HepG2 (cell line): ENCODE measurements around the gene MAP2K2. TPM values are rescaled to one million over a fixed set of nuclear protein-coding genes. Genes with fewer than 3 reads are reported as not detected.

Experiments used
- FOSL1 ChIP-seq: sonication (generic); formaldehyde crosslinking; IDR thresholded peaks from 2 replicates; pipeline ENCODE4 v1.9.0; 2021; ENCODE audit warnings: missing genetic modification reagents, borderline replicate concordance
- FOXJ3 ChIP-seq: sonication (generic); formaldehyde crosslinking; IDR thresholded peaks from 2 replicates; pipeline ENCODE4 v1.4.0; 2020; ENCODE audit warnings: missing genetic modification reagents, mild to moderate bottlenecking, borderline replicate concordance
- IKZF5 ChIP-seq: IDR thresholded peaks from 2 replicates; pipeline ENCODE4 v1.6.1; 2018; ENCODE audit warnings: missing genetic modification reagents, mild to moderate bottlenecking, missing compliant biosample characterization
- NONO ChIP-seq, 2 experiments: fragments of 450-650 bp in 1 of 2; sonication (generic) in 1 of 2; formaldehyde crosslinking in 1 of 2; IDR thresholded peaks in 1 of 2; conservative IDR thresholded peaks in 1 of 2; 2 replicates each; pipeline versions ENCODE4 v1.6.1 to v1.8.0; 2017 to 2022; ENCODE audit warnings: mild to moderate bottlenecking in 1 of 2, missing genetic modification reagents in 1 of 2, moderate library complexity in 1 of 2
- RBM39 ChIP-seq: fragments of 200-400 bp; formaldehyde crosslinking; IDR thresholded peaks from one replicate; pipeline ENCODE4 v1.6.1; 2018; ENCODE audit warnings: antibody characterized with exemption, mild to moderate bottlenecking, low read depth, low read length; ENCODE audit not compliant: poor library complexity, severe bottlenecking
- STAG1 ChIP-seq: sonication (generic); formaldehyde crosslinking; IDR thresholded peaks from 2 replicates; pipeline ENCODE4 v1.4.0; 2020; ENCODE audit warnings: missing genetic modification reagents
- ZBTB10 ChIP-seq: sonication (generic); formaldehyde crosslinking; IDR thresholded peaks from 2 replicates; pipeline ENCODE4 v1.4.0; 2020; ENCODE audit warnings: missing genetic modification reagents, borderline replicate concordance
- ZBTB40 ChIP-seq, 2 experiments: fragments of 450-650 bp in 1 of 2; sonication (generic) in 1 of 2; formaldehyde crosslinking in 1 of 2; IDR thresholded peaks; 2 replicates each; pipeline versions ENCODE4 v1.6.1 to v1.8.0; 2016 to 2022; ENCODE audit warnings: antibody characterized with exemption in 1 of 2, mild to moderate bottlenecking in 1 of 2, missing genetic modification reagents in 1 of 2
- ZFP91 ChIP-seq: sonication (generic); formaldehyde crosslinking; IDR thresholded peaks from 2 replicates; pipeline ENCODE4 v1.9.0; 2022; ENCODE audit warnings: missing genetic modification reagents, mild to moderate bottlenecking, borderline replicate concordance
- ZFY ChIP-seq: sonication (generic); formaldehyde crosslinking; IDR thresholded peaks from 2 replicates; pipeline ENCODE4 v1.4.0; 2020; ENCODE audit warnings: missing genetic modification reagents
- ZKSCAN1 ChIP-seq: fragments of 150-350 bp; IDR thresholded peaks from 2 replicates; pipeline ENCODE4 v1.6.1; 2014; ENCODE audit warnings: low read length
- ZNF232 ChIP-seq: sonication (generic); formaldehyde crosslinking; IDR thresholded peaks from 2 replicates; pipeline ENCODE4 v1.4.0; 2020; ENCODE audit warnings: missing genetic modification reagents, borderline replicate concordance
- polyA plus RNA-seq, 8 experiments: library from polyadenylated mRNA; depleted of rRNA in 3 of 8; stranded (reverse) in 7 of 8; unstranded in 1 of 8; fragments of >200 nt; fragmentation: Illumina TruSeq in 4 of 8; extraction: Trizol in 4 of 8; gene quantifications; 2 replicates each; pipeline versions ENCODE4 v1.2.1 to v1.2.3, GENCODE V29; 2011 to 2016; ENCODE audit warnings: low read depth in 4 of 8, missing spikeins in 1 of 8, mixed read lengths in 1 of 8; ENCODE audit not compliant: insufficient read depth in 1 of 8
- total RNA-seq, 5 experiments: library from RNA; depleted of rRNA; stranded (reverse); fragments of >200 nt; fragmentation: Illumina TruSeq; extraction: Trizol; gene quantifications; 2 replicates each; pipeline ENCODE4 v1.2.3, GENCODE V29; 2016; ENCODE audit warnings: low read depth in 1 of 5

Gene MAP2K2
- total and polyA plus RNA-seq, 2 of the 13 experiments (the other 11 are each of a cell fraction or from before 2014, with no cell fraction given), result 70.3 to 80.9 TPM

- TF ChIP-seq ZBTB10 (CRISPR knock-in tag), result no peak
- TF ChIP-seq ZFY, result no peak
- no peak for TF ChIP-seq FOXJ3 (CRISPR knock-in tag)
- no peak for TF ChIP-seq FOSL1 (CRISPR knock-in tag)
- peak; percentile 99 for TF ChIP-seq ZFP91 (CRISPR knock-in tag)
- no peak for TF ChIP-seq ZBTB40 (IDR thresholded peaks at IDR 0.05)
- no peak for TF ChIP-seq ZBTB40 (CRISPR knock-in tag; IDR thresholded peaks at IDR 0.05)
- no peak for TF ChIP-seq NONO (IDR thresholded peaks at IDR 0.05)
- TF ChIP-seq NONO (CRISPR knock-in tag; conservative IDR thresholded peaks at IDR 0.05), result peak; percentile 39; the same call in 1 of the 2 replicates
- TF ChIP-seq IKZF5, result no peak
- no peak for TF ChIP-seq ZNF232 (CRISPR knock-in tag)
- peak; percentile 22 for TF ChIP-seq RBM39
- TF ChIP-seq STAG1, result no peak
- no peak for TF ChIP-seq ZKSCAN1
Measured at GRCh38 chr19:4061683-4062418, 62.1 kb downstream of the MAP2K2 start (continued).
